ENCODE results near the gene MRPS5. TPM values are rescaled to one million over a fixed set of nuclear protein-coding genes. Genes with fewer than 3 reads are reported as not detected.
A peak's percentile ranks its signal among the peaks of the same experiment; 100 is the strongest.

The MRPS5 gene
- total RNA-seq: 43.3 and 44.8 TPM in 2 replicates
- long read RNA-seq, transcript MRPS5-201 (12 exons, 1,652 nt): major isoform, 103 of 119 reads
- long read RNA-seq, partial matches to known transcripts: 5 of 119 reads
- long read RNA-seq, other reads (novel, unspliced or antisense): 6 of 119 reads

DNA sequence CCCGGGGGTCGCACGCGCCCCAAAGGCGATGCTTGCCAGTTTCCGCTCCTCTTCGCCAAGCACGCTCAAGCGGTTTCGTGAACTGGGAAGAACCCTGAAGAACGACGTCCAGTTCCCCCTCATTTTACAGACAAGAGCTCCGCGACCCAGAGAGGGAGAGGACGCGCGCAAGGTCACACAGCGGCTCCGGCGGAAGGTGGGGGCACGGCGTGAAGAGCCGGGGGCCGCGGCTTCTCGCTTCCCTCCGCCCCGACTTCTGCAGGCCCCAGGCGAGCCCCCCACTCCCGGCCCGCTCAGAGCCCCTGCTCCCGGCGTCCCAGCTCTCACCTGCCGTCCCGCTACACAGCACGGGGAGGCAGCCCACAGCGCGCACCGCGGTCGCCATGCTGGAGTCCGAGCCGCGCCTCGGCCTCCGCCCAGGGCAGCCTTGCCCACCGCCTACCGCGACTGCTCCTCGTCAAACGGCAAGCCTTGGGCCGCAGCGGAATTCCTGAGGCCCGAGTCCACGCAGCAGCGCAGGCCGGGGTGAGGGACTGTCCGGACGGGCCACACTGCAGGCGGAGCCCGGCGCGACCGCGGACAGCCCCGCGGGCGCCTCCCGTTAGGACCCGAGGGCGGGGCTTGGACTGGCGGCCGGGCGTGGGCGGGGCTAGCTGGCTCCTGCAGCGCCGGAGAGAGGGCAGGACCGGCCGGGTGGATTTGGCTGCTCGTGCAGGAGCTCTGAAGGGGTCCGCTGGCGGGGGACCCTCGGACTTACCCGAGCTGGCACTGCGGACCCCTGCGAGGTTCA, at the start of gene MRPS5:
TSS of gene MRPS5 (minus strand) at position 402 of the 790 bp plus-strand sequence. CDS start at position 385, 17 bp downstream.
- Mint-ChIP-seq H3K36me3 (ENCODE audit: unreplicated experiment) (peaks cover 8% of the 10 kb centered on the region), H3K9me3 (ENCODE audit: unreplicated experiment) (no peaks in the 10 kb centered on the region), H3K27ac (ENCODE audit: unreplicated experiment) (peak within 1 kb of the TSS; percentile 93), H3K27me3 (ENCODE audit: unreplicated experiment) (no peaks in the 10 kb centered on the region), H3K4me1 (ENCODE audit: unreplicated experiment) (peaks cover 32% of the 10 kb centered on the region), H3K4me3 (ENCODE audit: unreplicated experiment) (peak within 1 kb of the TSS; percentile 95)
- peak; percentile 93 for DNase-seq (ENCODE audit: extremely low spot score, unreplicated experiment)
- TF ChIP-seq, protein P1, sequence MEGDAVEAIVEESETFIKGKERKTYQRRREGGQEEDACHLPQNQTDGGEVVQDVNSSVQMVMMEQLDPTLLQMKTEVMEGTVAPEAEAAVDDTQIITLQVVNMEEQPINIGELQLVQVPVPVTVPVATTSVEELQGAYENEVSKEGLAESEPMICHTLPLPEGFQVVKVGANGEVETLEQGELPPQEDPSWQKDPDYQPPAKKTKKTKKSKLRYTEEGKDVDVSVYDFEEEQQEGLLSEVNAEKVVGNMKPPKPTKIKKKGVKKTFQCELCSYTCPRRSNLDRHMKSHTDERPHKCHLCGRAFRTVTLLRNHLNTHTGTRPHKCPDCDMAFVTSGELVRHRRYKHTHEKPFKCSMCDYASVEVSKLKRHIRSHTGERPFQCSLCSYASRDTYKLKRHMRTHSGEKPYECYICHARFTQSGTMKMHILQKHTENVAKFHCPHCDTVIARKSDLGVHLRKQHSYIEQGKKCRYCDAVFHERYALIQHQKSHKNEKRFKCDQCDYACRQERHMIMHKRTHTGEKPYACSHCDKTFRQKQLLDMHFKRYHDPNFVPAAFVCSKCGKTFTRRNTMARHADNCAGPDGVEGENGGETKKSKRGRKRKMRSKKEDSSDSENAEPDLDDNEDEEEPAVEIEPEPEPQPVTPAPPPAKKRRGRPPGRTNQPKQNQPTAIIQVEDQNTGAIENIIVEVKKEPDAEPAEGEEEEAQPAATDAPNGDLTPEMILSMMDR (IDR thresholded peaks at IDR 0.05): peak; percentile 46

DNA sequence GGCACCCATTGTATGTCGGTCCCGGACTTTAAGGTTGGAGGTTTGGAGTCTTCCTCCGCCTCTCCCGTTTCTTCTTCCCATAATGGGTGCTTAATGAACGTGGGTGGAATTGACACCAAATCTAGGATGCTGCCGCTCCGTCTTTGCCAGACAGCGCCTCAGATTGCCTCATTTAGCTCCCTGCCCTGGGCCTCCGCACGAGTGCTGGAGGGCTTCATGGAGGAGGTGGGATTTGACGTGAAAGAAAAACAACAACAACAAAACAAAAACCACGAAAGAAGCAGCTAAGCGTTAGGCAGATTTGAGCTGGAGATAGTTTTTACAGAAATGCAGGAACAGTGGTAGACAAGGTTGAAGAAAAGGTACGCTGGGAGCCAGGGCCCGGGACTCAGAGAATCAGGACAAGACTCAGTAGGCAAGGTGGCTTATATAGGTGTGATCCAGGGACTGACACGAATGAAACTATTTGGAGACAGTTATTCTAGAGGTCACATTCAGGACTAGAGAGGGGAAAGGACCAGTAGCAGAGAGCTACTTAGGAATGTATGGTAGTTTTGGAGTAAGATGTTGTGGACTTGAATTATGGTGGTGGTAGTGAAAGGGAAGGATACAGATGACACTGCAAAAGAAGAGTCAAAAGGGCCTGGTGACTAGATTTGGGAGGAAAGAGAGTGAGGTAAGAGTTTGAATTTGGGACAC, 44.6 kb upstream of the MRPS5 start:
- DNase-seq (ENCODE audit: extremely low spot score, unreplicated experiment): no peak
- no peaks in the 10 kb centered on the region for H3K27me3 Mint-ChIP-seq (ENCODE audit: unreplicated experiment)
- peak overlapping the region; percentile 98 for H3K4me3 Mint-ChIP-seq (ENCODE audit: unreplicated experiment)
- H3K4me1 Mint-ChIP-seq (ENCODE audit: unreplicated experiment): peaks cover 25% of the 10 kb centered on the region
- no peaks in the 10 kb centered on the region for H3K9me3 Mint-ChIP-seq (ENCODE audit: unreplicated experiment)
- TF ChIP-seq, protein P1 (IDR thresholded peaks at IDR 0.05): no peak
- peak overlapping the region; percentile 99 for H3K27ac Mint-ChIP-seq (ENCODE audit: unreplicated experiment)
- no peaks in the 10 kb centered on the region for H3K36me3 Mint-ChIP-seq (ENCODE audit: unreplicated experiment)

DNA sequence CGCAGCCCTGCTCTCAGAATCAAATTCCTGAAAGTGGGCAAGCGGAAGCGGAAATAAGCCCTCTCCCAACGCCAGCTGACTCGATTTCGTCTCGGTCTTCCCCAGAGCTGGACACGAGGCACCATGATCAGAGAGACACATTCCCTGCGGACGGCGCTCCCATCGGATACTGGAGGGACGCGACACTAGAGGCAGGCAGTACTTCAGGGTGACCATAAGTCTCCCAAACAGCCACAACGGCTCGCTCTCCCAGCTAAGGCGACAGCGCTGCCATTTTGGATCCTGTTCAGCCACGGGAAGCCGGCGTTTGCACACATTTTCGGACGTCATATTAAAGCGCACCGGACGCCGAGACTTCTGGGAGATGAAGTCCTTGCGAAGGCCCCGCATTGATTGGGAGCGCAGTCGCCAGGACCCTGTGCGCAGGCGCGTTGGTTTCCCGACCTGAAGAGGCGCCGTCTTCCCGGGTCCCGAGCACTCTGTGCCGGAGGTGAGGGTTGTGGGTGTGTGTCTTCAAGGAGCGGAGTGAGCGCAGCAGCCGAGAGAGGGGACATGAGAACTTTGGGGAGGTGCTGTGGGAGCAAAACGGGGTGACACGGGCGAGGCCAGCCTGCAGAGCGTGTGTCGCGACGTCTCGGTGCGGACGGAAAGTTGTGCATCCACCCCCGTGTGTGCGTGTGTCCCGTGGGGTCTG, 43.9 kb upstream of the MRPS5 start, which contains the start of gene ZNF2:
TSS of gene ZNF2 (plus strand) at position 439 of the 694 bp plus-strand sequence. CDS start 10,418 bp downstream, outside the sequence.
- H3K4me3 Mint-ChIP-seq (ENCODE audit: unreplicated experiment): peak within 1 kb of the TSS; percentile 98
- peak within 1 kb of the TSS; percentile 99 for H3K27ac Mint-ChIP-seq (ENCODE audit: unreplicated experiment)
- no peaks in the 10 kb centered on the region for H3K9me3 Mint-ChIP-seq (ENCODE audit: unreplicated experiment)
- H3K27me3 Mint-ChIP-seq (ENCODE audit: unreplicated experiment): no peaks in the 10 kb centered on the region
- DNase-seq (ENCODE audit: extremely low spot score, unreplicated experiment): peak; percentile 98
- H3K4me1 Mint-ChIP-seq (ENCODE audit: unreplicated experiment): peaks cover 25% of the 10 kb centered on the region
- H3K36me3 Mint-ChIP-seq (ENCODE audit: unreplicated experiment): no peaks in the 10 kb centered on the region
- TF ChIP-seq, protein P1 (IDR thresholded peaks at IDR 0.05): no peak

DNA sequence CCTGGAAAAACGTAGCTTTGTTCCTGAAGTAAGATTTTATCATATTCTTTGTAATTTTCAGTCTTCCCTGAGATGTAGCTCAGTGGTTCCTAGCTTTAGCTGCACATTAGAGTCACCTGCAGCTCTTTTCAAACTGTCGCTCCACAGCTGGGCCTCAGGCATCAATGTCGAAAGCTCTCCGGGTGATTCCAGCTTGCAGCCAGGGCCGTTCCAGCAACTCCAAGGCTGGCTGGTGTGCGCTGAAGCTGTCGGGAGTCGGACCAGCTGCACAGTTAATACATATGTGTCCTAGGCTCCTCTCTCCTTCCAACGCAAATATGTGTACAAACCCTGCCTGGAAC, 43.4 kb upstream of the MRPS5 start:
- Mint-ChIP-seq H3K36me3 (ENCODE audit: unreplicated experiment) (no peaks in the 10 kb centered on the region), H3K4me1 (ENCODE audit: unreplicated experiment) (peaks cover 28% of the 10 kb centered on the region), H3K4me3 (ENCODE audit: unreplicated experiment) (peak overlapping the region; percentile 98), H3K9me3 (ENCODE audit: unreplicated experiment) (no peaks in the 10 kb centered on the region), H3K27me3 (ENCODE audit: unreplicated experiment) (no peaks in the 10 kb centered on the region), H3K27ac (ENCODE audit: unreplicated experiment) (peak overlapping the region; percentile 99)
- no peak for DNase-seq (ENCODE audit: extremely low spot score, unreplicated experiment)
- TF ChIP-seq, protein P1 (IDR thresholded peaks at IDR 0.05): no peak
